Suppressor macrophage treated with lipopolysaccharide for 1 hour (primary cell): Measurements from ENCODE around the gene ADGRG6.

Source experiments
- DNase-seq, 3 donors: peaks; one replicate each; pipeline ENCODE4 v3.0.0-alpha.2; 2020 to 2022

ADGRG6 gene

GRCh38 chr6:142378138-142378875 lies 76.5 kb downstream of the ADGRG6 start:
- DNase-seq = peak; percentile 50 to 66 (median 66)

GRCh38 chr6:142380626-142381025 lies 78.8 kb downstream of the ADGRG6 start:
- DNase-seq = peak; percentile 51 to 53 (median 52)

GRCh38 chr6:142381181-142381580 lies 79.4 kb downstream of the ADGRG6 start:
- DNase-seq = no peak

- no peak for DNase-seq
Observed at GRCh38 chr6:142381845-142382378, 80.1 kb downstream of the ADGRG6 start.

GRCh38 chr6:142384519-142385254 lies 82.9 kb downstream of the ADGRG6 start:
- no peak for DNase-seq

- no peak for DNase-seq
Observed at GRCh38 chr6:142385352-142385751, 83.5 kb downstream of the ADGRG6 start.

GRCh38 chr6:142386657-142387056 lies 84.8 kb downstream of the ADGRG6 start:
- DNase-seq = no peak

GRCh38 chr6:142387997-142388815 lies 86.4 kb downstream of the ADGRG6 start:
- DNase-seq = peak; percentile 54 to 79 (median 76)

GRCh38 chr6:142395266-142395665 lies 93.5 kb downstream of the ADGRG6 start:
- no peak for DNase-seq

- DNase-seq = peak in 1 of 3 donors; percentile 3
Observed at GRCh38 chr6:142395768-142396231, 94.0 kb downstream of the ADGRG6 start.

GRCh38 chr6:142398353-142398752 lies 96.5 kb downstream of the ADGRG6 start:
- no peak for DNase-seq

GRCh38 chr6:142399739-142400138 lies 97.9 kb downstream of the ADGRG6 start:
- peak in 1 of 3 donors; percentile 3 for DNase-seq

GRCh38 chr6:142400495-142400894 lies 98.7 kb downstream of the ADGRG6 start:
- no peak for DNase-seq

- no peak for DNase-seq
Observed at GRCh38 chr6:142401838-142402237, 100.0 kb downstream of the ADGRG6 start.

GRCh38 chr6:142404751-142405150 lies 102.9 kb downstream of the ADGRG6 start:
- DNase-seq = no peak

- DNase-seq = no peak
Observed at GRCh38 chr6:142406131-142406530, 104.3 kb downstream of the ADGRG6 start.

GRCh38 chr6:142407685-142408273 lies 106.0 kb downstream of the ADGRG6 start:
- no peak for DNase-seq

- no peak for DNase-seq
Observed at GRCh38 chr6:142408409-142408808, 106.6 kb downstream of the ADGRG6 start.

GRCh38 chr6:142409794-142410193 lies 108.0 kb downstream of the ADGRG6 start:
- no peak for DNase-seq

GRCh38 chr6:142411145-142411544 lies 109.3 kb downstream of the ADGRG6 start:
- DNase-seq = no peak

- no peak for DNase-seq
Observed at GRCh38 chr6:142412241-142412640, 110.4 kb downstream of the ADGRG6 start.

GRCh38 chr6:142412658-142413057 lies 110.9 kb downstream of the ADGRG6 start:
- DNase-seq = no peak

GRCh38 chr6:142413111-142413510 lies 111.3 kb downstream of the ADGRG6 start:
- no peak for DNase-seq
